IMR-90 (cell line): ENCODE results near the gene PHF21A. TPM values are rescaled to one million over a fixed set of nuclear protein-coding genes. Genes with fewer than 3 reads are reported as not detected.

Experiments used
- ATAC-seq: fragments of 200-7000 bp; cut with Tn5 transposase; 2 replicates; pipeline ENCODE4 v1.9.1; 2020; ENCODE audit warnings: low read depth, mild to moderate bottlenecking, moderate library complexity
- BruUV-seq: library from RNA; stranded (reverse); fragments of 400-500 nt; replicated peaks from 2 replicates; lab custom pipeline; 2021; lab: Mats Ljungman, UMichigan
- CTCF ChIA-PET: fragments of 300-600 bp; formaldehyde crosslinking; extraction: SDS; loops from one replicate; lab custom pipeline; 2021; ENCODE audit warnings: antibody characterized with exemption; lab: Yijun Ruan, JAX
- POLR2A ChIA-PET: fragments of 300-600 bp; sonication (Branson Sonifier 250); formaldehyde crosslinking; loops from one replicate; lab custom pipeline; 2022; ENCODE audit warnings: antibody characterized with exemption; ENCODE audit not compliant: unreplicated experiment; lab: Charles Lee
- DNase-seq: peaks from one replicate; pipeline ENCODE4 v3.0.0; 2013
- H2AFZ ChIP-seq: replicated peaks from 2 replicates; pipeline ENCODE3; 2013; ENCODE audit warnings: low read length, mild to moderate bottlenecking; ENCODE audit not compliant: poor library complexity
- H2AK5ac ChIP-seq: 2 replicates; pipeline ENCODE4 v1.6.1; 2013; ENCODE audit warnings: low read depth, low read length, inconsistent platforms
- H2AK9ac ChIP-seq: replicated peaks from 2 replicates; pipeline ENCODE3; 2013; ENCODE audit warnings: mild to moderate bottlenecking, low read depth, low read length, moderate library complexity; ENCODE audit not compliant: poor library complexity
- H2BK120ac ChIP-seq: 2 replicates; pipeline ENCODE4 v1.6.1; 2013; ENCODE audit warnings: low read depth, low read length, inconsistent platforms
- H2BK15ac ChIP-seq: 3 replicates; pipeline ENCODE4 v1.6.1; 2013; ENCODE audit warnings: low read depth, low read length, inconsistent platforms
- H2BK20ac ChIP-seq: 2 replicates; pipeline ENCODE4 v1.6.1; 2013; ENCODE audit warnings: low read depth, mild to moderate bottlenecking, inconsistent platforms, low read length, moderate library complexity
- H2BK5ac ChIP-seq: 2 replicates; pipeline ENCODE4 v1.6.1; 2013; ENCODE audit warnings: mild to moderate bottlenecking, low read depth, low read length, inconsistent platforms; ENCODE audit not compliant: poor library complexity, severe bottlenecking
- H3K14ac ChIP-seq: replicated peaks from 2 replicates; pipeline ENCODE4 v1.6.1; 2013; ENCODE audit warnings: low read depth, low read length, inconsistent platforms
- H3K18ac ChIP-seq: 2 replicates; pipeline ENCODE4 v1.6.1; 2013; ENCODE audit warnings: low read depth, low read length, control low read depth
- H3K23ac ChIP-seq: 2 replicates; pipeline ENCODE4 v1.6.1; 2013; ENCODE audit warnings: low read depth, low read length, inconsistent platforms
- H3K27ac ChIP-seq: 2 replicates; pipeline ENCODE4 v1.5.1; 2013; ENCODE audit warnings: mild to moderate bottlenecking, control low read depth, low read length; ENCODE audit not compliant: insufficient read depth
- H3K27me3 ChIP-seq: 2 replicates; pipeline ENCODE4 v1.6.1; 2013; ENCODE audit warnings: low read length; ENCODE audit not compliant: control insufficient read depth, insufficient read depth
- H3K36me3 ChIP-seq: 2 replicates; pipeline ENCODE4 v1.6.1; 2013; ENCODE audit warnings: low read length, mixed read lengths; ENCODE audit not compliant: control insufficient read depth, insufficient read depth
- H3K4ac ChIP-seq: 2 replicates; pipeline ENCODE4 v1.6.1; 2013; ENCODE audit warnings: low read depth, low read length, inconsistent platforms
- H3K4me1 ChIP-seq: 2 replicates; pipeline ENCODE4 v1.6.1; 2013; ENCODE audit warnings: low read length, mixed read lengths; ENCODE audit not compliant: control insufficient read depth, insufficient read depth
- H3K4me2 ChIP-seq: 2 replicates; pipeline ENCODE4 v1.6.1; 2013; ENCODE audit warnings: low read depth, mild to moderate bottlenecking, control low read depth, low read length, moderate library complexity
- H3K4me3 ChIP-seq: 2 replicates; pipeline ENCODE4 v1.5.1; 2013; ENCODE audit warnings: low read depth, mild to moderate bottlenecking, control low read depth, low read length, moderate library complexity; ENCODE audit not compliant: insufficient read depth
- H3K56ac ChIP-seq: 2 replicates; pipeline ENCODE4 v1.6.1; 2013; ENCODE audit warnings: low read length, inconsistent platforms; ENCODE audit not compliant: insufficient read depth; ENCODE audit errors: extremely low read depth
- H3K79me1 ChIP-seq, 2 experiments: 2 replicates each; pipeline ENCODE4 v1.6.1; 2013; ENCODE audit warnings: low read length in 2 of 2, inconsistent platforms in 1 of 2, low read depth in 1 of 2
- H3K9ac ChIP-seq: 2 replicates; pipeline ENCODE4 v1.6.1; 2013; ENCODE audit warnings: low read depth, low read length, control low read depth
- H3K9me1 ChIP-seq: 2 replicates; pipeline ENCODE4 v1.6.1; 2013; ENCODE audit warnings: low read length, inconsistent platforms; ENCODE audit not compliant: insufficient read depth
- H3K9me3 ChIP-seq: 2 replicates; pipeline ENCODE4 v1.6.1; 2013; ENCODE audit warnings: low read length; ENCODE audit not compliant: control insufficient read depth, insufficient read depth
- H4K20me1 ChIP-seq: 2 replicates; pipeline ENCODE4 v1.6.1; 2013; ENCODE audit warnings: low read length, inconsistent platforms; ENCODE audit not compliant: insufficient read depth
- H4K5ac ChIP-seq: 2 replicates; pipeline ENCODE4 v1.6.1; 2013; ENCODE audit warnings: mild to moderate bottlenecking, low read depth, low read length, control low read depth
- H4K8ac ChIP-seq, 2 experiments: 2 replicates each; pipeline ENCODE4 v1.6.1; 2013; ENCODE audit warnings: low read depth in 2 of 2, low read length in 2 of 2, control low read depth in 1 of 2, inconsistent platforms in 1 of 2
- H4K91ac ChIP-seq: 2 replicates; pipeline ENCODE4 v1.6.1; 2013; ENCODE audit warnings: low read depth, low read length, inconsistent platforms; ENCODE audit not compliant: insufficient read depth
- BHLHE40 ChIP-seq: fragments of 150-350 bp; IDR thresholded peaks from 2 replicates; pipeline ENCODE4 v1.6.1; 2016; ENCODE audit warnings: mild to moderate bottlenecking, low read depth, low read length
- CEBPB ChIP-seq: IDR thresholded peaks from 2 replicates; pipeline ENCODE4 v1.6.1; 2012; ENCODE audit warnings: low read depth, low read length, improper control_type of control experiment
- CHD1 ChIP-seq: IDR thresholded peaks from 2 replicates; pipeline ENCODE4 v1.6.1; 2012; ENCODE audit warnings: low read depth, low read length, improper control_type of control experiment
- FOS ChIP-seq: fragments of 150-350 bp; IDR thresholded peaks from 2 replicates; pipeline ENCODE4 v1.6.1; 2016; ENCODE audit warnings: low read depth, low read length
- MAFK ChIP-seq: IDR thresholded peaks from 2 replicates; pipeline ENCODE4 v1.6.1; 2012; ENCODE audit warnings: low read depth, low read length, improper control_type of control experiment
- MAZ ChIP-seq: IDR thresholded peaks from 2 replicates; pipeline ENCODE4 v1.6.1; 2012; ENCODE audit warnings: low read depth, mild to moderate bottlenecking, low read length, improper control_type of control experiment, moderate library complexity, borderline replicate concordance
- MXI1 ChIP-seq: IDR thresholded peaks from 2 replicates; pipeline ENCODE4 v1.6.1; 2012; ENCODE audit warnings: low read depth, mild to moderate bottlenecking, low read length, moderate library complexity, borderline replicate concordance
- NFE2L2 ChIP-seq: fragments of 150-350 bp; IDR thresholded peaks from 2 replicates; pipeline ENCODE4 v1.6.1; 2016; ENCODE audit warnings: low read depth, mild to moderate bottlenecking, low read length
- POLR2A ChIP-seq: IDR thresholded peaks from 2 replicates; pipeline ENCODE4 v1.6.1; 2012; ENCODE audit warnings: mild to moderate bottlenecking, low read depth, low read length
- RAD21 ChIP-seq: IDR thresholded peaks from 2 replicates; pipeline ENCODE4 v1.6.1; 2012; ENCODE audit warnings: low read length, improper control_type of control experiment
- RCOR1 ChIP-seq: IDR thresholded peaks from 2 replicates; pipeline ENCODE4 v1.6.1; 2012; ENCODE audit warnings: mild to moderate bottlenecking, low read length, improper control_type of control experiment; ENCODE audit not compliant: insufficient replicate concordance
- RFX5 ChIP-seq: IDR thresholded peaks from 2 replicates; pipeline ENCODE4 v1.8.0; 2012; ENCODE audit warnings: low read depth, mild to moderate bottlenecking, low read length, moderate library complexity
- SMC3 ChIP-seq: fragments of 150-350 bp; IDR thresholded peaks from 2 replicates; pipeline ENCODE4 v1.6.1; 2016; ENCODE audit warnings: low read depth, mild to moderate bottlenecking, antibody characterized with exemption, low read length, moderate library complexity
- WGBS, 2 experiments: methylation state at CpG; one replicate each; pipeline versions ENCODE4 v1.1.5 to v1.1.7; 2013; ENCODE audit warnings: missing lambda C conversion rate in 2 of 2; ENCODE audit not compliant: insufficient read length in 1 of 2; ENCODE audit errors: extremely low coverage in 2 of 2; 5-methylcytosine and 5-hydroxymethylcytosine counted together
- dilution Hi-C: fragments of 300-500 bp; cut with HindIII; formaldehyde crosslinking; loops from one replicate; pipeline ENCODE4 v1.14.3; 2018; ENCODE audit warnings: low sequenced_read_pairs; ENCODE audit not compliant: unreplicated experiment
- in situ Hi-C: fragments of 300-500 bp; cut with MboI; formaldehyde crosslinking; loops from 3 replicates; pipeline ENCODE4 v1.14.3; 2019; ENCODE audit warnings: low sequenced_read_pairs, inconsistent platforms, mixed read lengths
- intact Hi-C: fragments of 100-400 bp; cut with micrococcal nuclease; formaldehyde crosslinking; loops from 2 replicates; pipeline ENCODE4 v1.10.0; 2022
- polyA plus RNA-seq, 3 experiments: library from polyadenylated mRNA; depleted of rRNA; stranded (reverse); fragments of >200 nt; gene quantifications; 2 replicates each; pipeline ENCODE4 v1.2.3, GENCODE V29; 2012; ENCODE audit warnings: low replicate concordance in 1 of 3
- total RNA-seq: library from RNA; depleted of rRNA; stranded (reverse); fragments of >200 nt; gene quantifications from 2 replicates; pipeline ENCODE4 v1.2.3, GENCODE V29; 2012
- TF ChIP-seq, protein P1 (sequence below): fragments of 150-350 bp; IDR thresholded peaks from 2 replicates; pipeline ENCODE4 v1.6.1; 2016; ENCODE audit warnings: low read depth, mild to moderate bottlenecking, low read length, moderate library complexity, borderline replicate concordance
- TF ChIP-seq, protein P2 (sequence below): fragments of 150-350 bp; IDR thresholded peaks from 2 replicates; pipeline ENCODE4 v1.6.1; 2017; ENCODE audit warnings: mild to moderate bottlenecking, antibody characterized with exemption, low read length, low read depth
- TF ChIP-seq, protein P3 (sequence below): conservative IDR thresholded peaks from 2 replicates; pipeline ENCODE4 v1.5.1; 2012; ENCODE audit warnings: mild to moderate bottlenecking, low read depth, low read length, improper control_type of control experiment

Gene PHF21A
- total and polyA plus RNA-seq, 2 of the 4 experiments (the other 2 are of a cell fraction): 9.0 to 20.6 TPM

DNA sequence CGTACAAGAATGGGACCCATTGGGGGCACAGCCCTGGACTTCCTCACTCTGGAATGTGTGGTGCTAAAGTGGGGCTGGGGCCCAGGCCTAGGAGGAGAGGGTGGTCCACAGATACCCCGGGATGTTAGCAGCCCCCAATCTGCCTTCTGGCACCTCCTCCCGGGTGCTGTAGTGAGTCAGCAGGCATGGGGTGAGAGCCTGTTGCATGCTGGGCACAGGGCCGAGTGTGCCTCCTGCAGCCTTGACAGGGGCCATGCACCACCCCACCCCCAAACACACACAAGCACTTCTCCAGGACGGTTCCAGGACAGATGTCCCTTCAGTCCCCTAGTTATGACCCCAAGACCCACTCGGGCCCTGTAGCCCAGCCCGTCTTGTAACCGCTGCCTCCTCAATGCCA is 23.5 kb upstream of the PHF21A start:
- Histone ChIP-seq H4K20me1 (no peaks in the 10 kb centered on the region), H2AK5ac (no peak overlapping the region), H3K18ac (no peak overlapping the region), H3K23ac (no peak overlapping the region), H3K14ac (no peak overlapping the region), H4K5ac (no peak overlapping the region), H3K9me1 (no peaks in the 10 kb centered on the region), H2BK120ac (no peak overlapping the region), H2AFZ (no peak overlapping the region), H3K4ac (no peak overlapping the region), H2BK15ac (no peak overlapping the region), H3K27me3 (peaks cover 17% of the 10 kb centered on the region), H3K9me3 (no peaks in the 10 kb centered on the region), H2BK5ac (no peak overlapping the region), H3K9ac (no peak overlapping the region), H3K36me3 (no peaks in the 10 kb centered on the region), H3K27ac (no peak overlapping the region), H3K4me2 (no peak overlapping the region), H4K91ac (no peak overlapping the region), H3K4me1 (no peaks in the 10 kb centered on the region), H3K4me3 (no peak overlapping the region), H2AK9ac (no peak overlapping the region), H3K56ac (no peak overlapping the region), H3K79me1 (no peaks in the 10 kb centered on the region), H2BK20ac (no peak overlapping the region), H4K8ac (no peak overlapping the region)
- dilution Hi-C loops: no loop called here
- no TSS peak for BruUV-seq
- 72% methylated on average over 4 of the region's 8 CpGs; no CpG with 5 or more reads in 1 of the 2 experiments for WGBS, 2 experiments
- CTCF ChIA-PET: no interaction called here
- POLR2A ChIA-PET: no interaction called here
- TF ChIP-seq SMC3 (no peak), FOS (no peak), CHD1 (no peak), RAD21 (no peak), RCOR1 (no peak), MXI1 (no peak), MAFK (no peak), BHLHE40 (no peak), NFE2L2 (no peak), POLR2A (no peak), CEBPB (no peak), RFX5 (no peak), MAZ (no peak)
- TF ChIP-seq, protein P1, sequence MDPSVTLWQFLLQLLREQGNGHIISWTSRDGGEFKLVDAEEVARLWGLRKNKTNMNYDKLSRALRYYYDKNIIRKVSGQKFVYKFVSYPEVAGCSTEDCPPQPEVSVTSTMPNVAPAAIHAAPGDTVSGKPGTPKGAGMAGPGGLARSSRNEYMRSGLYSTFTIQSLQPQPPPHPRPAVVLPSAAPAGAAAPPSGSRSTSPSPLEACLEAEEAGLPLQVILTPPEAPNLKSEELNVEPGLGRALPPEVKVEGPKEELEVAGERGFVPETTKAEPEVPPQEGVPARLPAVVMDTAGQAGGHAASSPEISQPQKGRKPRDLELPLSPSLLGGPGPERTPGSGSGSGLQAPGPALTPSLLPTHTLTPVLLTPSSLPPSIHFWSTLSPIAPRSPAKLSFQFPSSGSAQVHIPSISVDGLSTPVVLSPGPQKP: no peak
- TF ChIP-seq, protein P2, sequence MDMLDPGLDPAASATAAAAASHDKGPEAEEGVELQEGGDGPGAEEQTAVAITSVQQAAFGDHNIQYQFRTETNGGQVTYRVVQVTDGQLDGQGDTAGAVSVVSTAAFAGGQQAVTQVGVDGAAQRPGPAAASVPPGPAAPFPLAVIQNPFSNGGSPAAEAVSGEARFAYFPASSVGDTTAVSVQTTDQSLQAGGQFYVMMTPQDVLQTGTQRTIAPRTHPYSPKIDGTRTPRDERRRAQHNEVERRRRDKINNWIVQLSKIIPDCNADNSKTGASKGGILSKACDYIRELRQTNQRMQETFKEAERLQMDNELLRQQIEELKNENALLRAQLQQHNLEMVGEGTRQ: no peak
- TF ChIP-seq, protein P3, sequence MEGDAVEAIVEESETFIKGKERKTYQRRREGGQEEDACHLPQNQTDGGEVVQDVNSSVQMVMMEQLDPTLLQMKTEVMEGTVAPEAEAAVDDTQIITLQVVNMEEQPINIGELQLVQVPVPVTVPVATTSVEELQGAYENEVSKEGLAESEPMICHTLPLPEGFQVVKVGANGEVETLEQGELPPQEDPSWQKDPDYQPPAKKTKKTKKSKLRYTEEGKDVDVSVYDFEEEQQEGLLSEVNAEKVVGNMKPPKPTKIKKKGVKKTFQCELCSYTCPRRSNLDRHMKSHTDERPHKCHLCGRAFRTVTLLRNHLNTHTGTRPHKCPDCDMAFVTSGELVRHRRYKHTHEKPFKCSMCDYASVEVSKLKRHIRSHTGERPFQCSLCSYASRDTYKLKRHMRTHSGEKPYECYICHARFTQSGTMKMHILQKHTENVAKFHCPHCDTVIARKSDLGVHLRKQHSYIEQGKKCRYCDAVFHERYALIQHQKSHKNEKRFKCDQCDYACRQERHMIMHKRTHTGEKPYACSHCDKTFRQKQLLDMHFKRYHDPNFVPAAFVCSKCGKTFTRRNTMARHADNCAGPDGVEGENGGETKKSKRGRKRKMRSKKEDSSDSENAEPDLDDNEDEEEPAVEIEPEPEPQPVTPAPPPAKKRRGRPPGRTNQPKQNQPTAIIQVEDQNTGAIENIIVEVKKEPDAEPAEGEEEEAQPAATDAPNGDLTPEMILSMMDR: no peak
- ATAC-seq (no peak), DNase-seq (no peak)
- in situ Hi-C loops: no loop called here
- intact Hi-C loops: no loop called here
